ENCODE results near the gene TSPAN11. TPM values are rescaled to one million over a fixed set of nuclear protein-coding genes. Genes with fewer than 3 reads are reported as not detected.

TSPAN11 gene
- total and polyA plus RNA-seq, 2 experiments from 2014 or later, result 5.2 to 9.6 TPM

GRCh38 chr12:30970559-30971197, 44.1 kb downstream of the TSPAN11 start:
- Histone ChIP-seq H3K27ac (no peak overlapping the region), H3K4me1 (ENCODE audit: insufficient read depth) (peaks cover 5% of the 10 kb centered on the region), H3K27me3 (peaks cover 5% of the 10 kb centered on the region), H4K20me1 (ENCODE audit: insufficient read depth, poor library complexity, severe bottlenecking) (no peaks in the 10 kb centered on the region), H3K79me2 (no peaks in the 10 kb centered on the region), H3K9me3 (ENCODE audit: low read depth) (no peaks in the 10 kb centered on the region), H3K4me3 (no peak overlapping the region), H3K9me2 (replicated peaks; ENCODE audit: insufficient read depth) (no peaks in the 10 kb centered on the region), H2AFZ (no peak overlapping the region), H3K4me2 (no peak overlapping the region), H3K36me3 (replicated peaks; ENCODE audit: insufficient read depth, low read depth) (no peaks in the 10 kb centered on the region)
- DNase-seq (ENCODE audit: low spot score), result peak; percentile 34
- WGBS (ENCODE audit: low lambda C conversion rate, missing lambda C conversion rate), result 28% methylated on average over 7 of the region's 7 CpGs
- TF ChIP-seq EZH2 (IDR thresholded peaks at IDR 0.05; ENCODE audit: borderline replicate concordance) (no peak), EZH2phosphoT487 (IDR thresholded peaks at IDR 0.05; ENCODE audit: low read depth, severe bottlenecking, unreplicated experiment) (no peak)
- TF ChIP-seq, protein P1, sequence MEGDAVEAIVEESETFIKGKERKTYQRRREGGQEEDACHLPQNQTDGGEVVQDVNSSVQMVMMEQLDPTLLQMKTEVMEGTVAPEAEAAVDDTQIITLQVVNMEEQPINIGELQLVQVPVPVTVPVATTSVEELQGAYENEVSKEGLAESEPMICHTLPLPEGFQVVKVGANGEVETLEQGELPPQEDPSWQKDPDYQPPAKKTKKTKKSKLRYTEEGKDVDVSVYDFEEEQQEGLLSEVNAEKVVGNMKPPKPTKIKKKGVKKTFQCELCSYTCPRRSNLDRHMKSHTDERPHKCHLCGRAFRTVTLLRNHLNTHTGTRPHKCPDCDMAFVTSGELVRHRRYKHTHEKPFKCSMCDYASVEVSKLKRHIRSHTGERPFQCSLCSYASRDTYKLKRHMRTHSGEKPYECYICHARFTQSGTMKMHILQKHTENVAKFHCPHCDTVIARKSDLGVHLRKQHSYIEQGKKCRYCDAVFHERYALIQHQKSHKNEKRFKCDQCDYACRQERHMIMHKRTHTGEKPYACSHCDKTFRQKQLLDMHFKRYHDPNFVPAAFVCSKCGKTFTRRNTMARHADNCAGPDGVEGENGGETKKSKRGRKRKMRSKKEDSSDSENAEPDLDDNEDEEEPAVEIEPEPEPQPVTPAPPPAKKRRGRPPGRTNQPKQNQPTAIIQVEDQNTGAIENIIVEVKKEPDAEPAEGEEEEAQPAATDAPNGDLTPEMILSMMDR (IDR thresholded peaks at IDR 0.05; ENCODE audit: poor library complexity), result no peak

- Histone ChIP-seq H3K4me2 (no peak overlapping the region), H3K27me3 (peaks cover 5% of the 10 kb centered on the region), H3K36me3 (replicated peaks; ENCODE audit: insufficient read depth, low read depth) (no peaks in the 10 kb centered on the region), H3K79me2 (no peaks in the 10 kb centered on the region), H2AFZ (no peak overlapping the region), H3K9me2 (replicated peaks; ENCODE audit: insufficient read depth) (no peaks in the 10 kb centered on the region), H3K4me3 (no peak overlapping the region), H3K9me3 (ENCODE audit: low read depth) (no peaks in the 10 kb centered on the region), H3K4me1 (ENCODE audit: insufficient read depth) (peaks cover 11% of the 10 kb centered on the region), H3K27ac (no peak overlapping the region), H4K20me1 (ENCODE audit: insufficient read depth, poor library complexity, severe bottlenecking) (no peaks in the 10 kb centered on the region)
- WGBS (ENCODE audit: low lambda C conversion rate, missing lambda C conversion rate), result 83% methylated on average over 6 of the region's 6 CpGs
- DNase-seq (ENCODE audit: low spot score), result no peak
- no peak for TF ChIP-seq EZH2 (IDR thresholded peaks at IDR 0.05; ENCODE audit: borderline replicate concordance)
- TF ChIP-seq, protein P1 (IDR thresholded peaks at IDR 0.05; ENCODE audit: poor library complexity), result no peak
- no peak for TF ChIP-seq EZH2phosphoT487 (IDR thresholded peaks at IDR 0.05; ENCODE audit: low read depth, severe bottlenecking, unreplicated experiment)
Measured at GRCh38 chr12:30972035-30972434, 45.5 kb downstream of the TSPAN11 start.

GRCh38 chr12:30973175-30973574, 46.6 kb downstream of the TSPAN11 start:
- Histone ChIP-seq H3K27me3 (peaks cover 5% of the 10 kb centered on the region), H3K9me3 (ENCODE audit: low read depth) (no peaks in the 10 kb centered on the region), H3K36me3 (replicated peaks; ENCODE audit: insufficient read depth, low read depth) (no peaks in the 10 kb centered on the region), H3K4me1 (ENCODE audit: insufficient read depth) (peaks cover 11% of the 10 kb centered on the region), H3K4me3 (no peak overlapping the region), H2AFZ (no peak overlapping the region), H3K27ac (no peak overlapping the region), H3K79me2 (no peaks in the 10 kb centered on the region), H3K9me2 (replicated peaks; ENCODE audit: insufficient read depth) (no peaks in the 10 kb centered on the region), H3K4me2 (no peak overlapping the region), H4K20me1 (ENCODE audit: insufficient read depth, poor library complexity, severe bottlenecking) (no peaks in the 10 kb centered on the region)
- no peak for DNase-seq (ENCODE audit: low spot score)
- 80% methylated on average over 6 of the region's 6 CpGs for WGBS (ENCODE audit: low lambda C conversion rate, missing lambda C conversion rate)
- TF ChIP-seq, protein P1 (IDR thresholded peaks at IDR 0.05; ENCODE audit: poor library complexity), result no peak
- TF ChIP-seq EZH2phosphoT487 (IDR thresholded peaks at IDR 0.05; ENCODE audit: low read depth, severe bottlenecking, unreplicated experiment) (no peak), EZH2 (IDR thresholded peaks at IDR 0.05; ENCODE audit: borderline replicate concordance) (no peak)

All from hepatocyte (in vitro differentiated cells).